A549 (cell line): ENCODE results near the gene RBX1.

Experiments
- CBX2 ChIP-seq: fragments of 200-600 bp; sonication (generic); IDR thresholded peaks from 2 replicates; pipeline ENCODE4 v1.6.1; 2016; ENCODE audit warnings: low read depth, mild to moderate bottlenecking, borderline replicate concordance
- NR3C1 ChIP-seq: fragments of >200 bp; sonication (Bioruptor Twin); formaldehyde crosslinking; IDR thresholded peaks from 3 replicates; pipeline ENCODE4 v1.6.1; 2017
- PHF8 ChIP-seq: fragments of 200-600 bp; sonication (generic); IDR thresholded peaks from 2 replicates; pipeline ENCODE4 v1.6.1; 2016; ENCODE audit warnings: low read depth, mild to moderate bottlenecking, antibody characterized with exemption, moderate library complexity, borderline replicate concordance
- TF ChIP-seq, protein P1 (sequence below): fragments of >200 bp; sonication (Bioruptor Twin); formaldehyde crosslinking; IDR thresholded peaks from 3 replicates; pipeline ENCODE4 v1.5.1; 2016

DNA sequence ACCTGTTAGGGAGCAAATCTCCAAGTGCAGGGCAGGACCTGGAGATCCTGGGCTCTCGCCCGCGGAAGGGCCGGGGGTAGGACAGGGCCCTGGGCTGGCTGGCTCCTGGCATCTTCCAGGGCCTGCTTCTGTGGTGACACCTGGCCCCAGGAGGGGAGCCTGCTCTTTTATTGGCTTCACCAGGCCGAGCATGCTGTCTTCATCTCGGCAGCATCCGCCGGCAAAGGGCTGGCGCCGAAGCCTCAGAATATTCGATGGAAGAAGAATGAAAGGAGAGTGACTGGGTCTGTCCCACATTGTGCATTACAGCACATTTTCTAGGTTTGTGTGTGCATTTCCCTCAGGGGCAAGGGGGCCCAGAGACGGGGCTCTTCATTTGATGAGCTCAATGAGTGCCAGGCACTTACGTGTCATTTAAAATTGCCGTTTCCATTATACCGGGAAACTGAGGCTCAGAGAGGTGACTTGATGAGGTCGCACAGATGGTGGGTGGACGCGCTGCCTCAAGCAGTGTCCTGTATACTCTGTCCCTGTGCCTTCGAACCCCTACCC, 70.0 kb downstream of the RBX1 start:
- TF ChIP-seq PHF8 (no peak), NR3C1 (no peak), CBX2 (no peak)
- TF ChIP-seq, protein P1, sequence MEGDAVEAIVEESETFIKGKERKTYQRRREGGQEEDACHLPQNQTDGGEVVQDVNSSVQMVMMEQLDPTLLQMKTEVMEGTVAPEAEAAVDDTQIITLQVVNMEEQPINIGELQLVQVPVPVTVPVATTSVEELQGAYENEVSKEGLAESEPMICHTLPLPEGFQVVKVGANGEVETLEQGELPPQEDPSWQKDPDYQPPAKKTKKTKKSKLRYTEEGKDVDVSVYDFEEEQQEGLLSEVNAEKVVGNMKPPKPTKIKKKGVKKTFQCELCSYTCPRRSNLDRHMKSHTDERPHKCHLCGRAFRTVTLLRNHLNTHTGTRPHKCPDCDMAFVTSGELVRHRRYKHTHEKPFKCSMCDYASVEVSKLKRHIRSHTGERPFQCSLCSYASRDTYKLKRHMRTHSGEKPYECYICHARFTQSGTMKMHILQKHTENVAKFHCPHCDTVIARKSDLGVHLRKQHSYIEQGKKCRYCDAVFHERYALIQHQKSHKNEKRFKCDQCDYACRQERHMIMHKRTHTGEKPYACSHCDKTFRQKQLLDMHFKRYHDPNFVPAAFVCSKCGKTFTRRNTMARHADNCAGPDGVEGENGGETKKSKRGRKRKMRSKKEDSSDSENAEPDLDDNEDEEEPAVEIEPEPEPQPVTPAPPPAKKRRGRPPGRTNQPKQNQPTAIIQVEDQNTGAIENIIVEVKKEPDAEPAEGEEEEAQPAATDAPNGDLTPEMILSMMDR, result no peak
